HepG2 (cell line): ENCODE data around the gene INTS7. TPM values are rescaled to one million over a fixed set of nuclear protein-coding genes. Genes with fewer than 3 reads are reported as not detected.

Experiments
- AGO1 ChIP-seq: fragments of 200-400 bp; formaldehyde crosslinking; IDR thresholded peaks from 2 replicates; pipeline ENCODE4 v1.6.1; 2017; ENCODE audit warnings: mild to moderate bottlenecking, low read depth, low read length, moderate library complexity; ENCODE audit not compliant: poor library complexity, severe bottlenecking
- CENPT ChIP-seq: sonication (generic); formaldehyde crosslinking; IDR thresholded peaks from 2 replicates; pipeline ENCODE4 v1.8.0; 2022; ENCODE audit warnings: low read depth, mild to moderate bottlenecking, moderate library complexity, missing genetic modification reagents
- DMAP1 ChIP-seq: IDR thresholded peaks from 2 replicates; pipeline ENCODE4 v1.6.1; 2016
- FOXC1 ChIP-seq: sonication (generic); formaldehyde crosslinking; IDR thresholded peaks from 2 replicates; pipeline ENCODE4 v1.8.0; 2022; ENCODE audit warnings: mild to moderate bottlenecking, missing genetic modification reagents, borderline replicate concordance
- GATAD2A ChIP-seq: IDR thresholded peaks from 2 replicates; pipeline ENCODE4 v1.6.1; 2016
- MED8 ChIP-seq: sonication (generic); formaldehyde crosslinking; IDR thresholded peaks from 2 replicates; pipeline ENCODE4 v1.8.1; 2023; ENCODE audit warnings: mild to moderate bottlenecking, missing genetic modification reagents; ENCODE audit not compliant: insufficient replicate concordance
- MNT ChIP-seq: fragments of 450-650 bp; IDR thresholded peaks from 2 replicates; pipeline ENCODE4 v1.6.1; 2016
- MTF1 ChIP-seq: sonication (generic); formaldehyde crosslinking; IDR thresholded peaks from 2 replicates; pipeline ENCODE4 v1.5.0; 2020; ENCODE audit warnings: missing genetic modification reagents
- TGIF2 ChIP-seq: IDR thresholded peaks from 2 replicates; pipeline ENCODE4 v1.6.1; 2016; ENCODE audit warnings: control low read depth, missing compliant biosample characterization
- ZBTB49 ChIP-seq: sonication (generic); formaldehyde crosslinking; IDR thresholded peaks from 2 replicates; pipeline ENCODE4 v1.4.0; 2020; ENCODE audit warnings: missing genetic modification reagents, borderline replicate concordance
- ZFP36 ChIP-seq: fragments of 150-350 bp; IDR thresholded peaks from 2 replicates; pipeline ENCODE4 v1.6.1; 2018; ENCODE audit warnings: borderline replicate concordance, low read length, low read depth; ENCODE audit not compliant: partially characterized antibody
- ZMYM3 ChIP-seq: sonication (generic); formaldehyde crosslinking; IDR thresholded peaks from 2 replicates; pipeline ENCODE4 v1.5.1; 2020; ENCODE audit warnings: mild to moderate bottlenecking, missing genetic modification reagents
- ZNF260 ChIP-seq: sonication (generic); formaldehyde crosslinking; IDR thresholded peaks from 2 replicates; pipeline ENCODE4 v1.4.0; 2020; ENCODE audit warnings: missing genetic modification reagents, low read depth, mild to moderate bottlenecking, borderline replicate concordance
- ZNF547 ChIP-seq: sonication (generic); formaldehyde crosslinking; IDR thresholded peaks from 2 replicates; pipeline ENCODE4 v1.5.1; 2020; ENCODE audit warnings: mild to moderate bottlenecking, missing genetic modification reagents
- ZNF879 ChIP-seq: sonication (generic); formaldehyde crosslinking; IDR thresholded peaks from 2 replicates; pipeline ENCODE4 v1.8.1; 2023; ENCODE audit warnings: missing genetic modification reagents
- ZNF891 ChIP-seq: sonication (generic); formaldehyde crosslinking; IDR thresholded peaks from 2 replicates; pipeline ENCODE4 v1.5.0; 2020; ENCODE audit warnings: mild to moderate bottlenecking, missing genetic modification reagents
- polyA plus RNA-seq, 8 experiments: library from polyadenylated mRNA; depleted of rRNA in 3 of 8; stranded (reverse) in 7 of 8; unstranded in 1 of 8; fragments of >200 nt; fragmentation: Illumina TruSeq in 4 of 8; extraction: Trizol in 4 of 8; gene quantifications; 2 replicates each; pipeline versions ENCODE4 v1.2.1 to v1.2.3, GENCODE V29; 2011 to 2016; ENCODE audit warnings: low read depth in 4 of 8, missing spikeins in 1 of 8, mixed read lengths in 1 of 8; ENCODE audit not compliant: insufficient read depth in 1 of 8
- total RNA-seq, 5 experiments: library from RNA; depleted of rRNA; stranded (reverse); fragments of >200 nt; fragmentation: Illumina TruSeq; extraction: Trizol; gene quantifications; 2 replicates each; pipeline ENCODE4 v1.2.3, GENCODE V29; 2016; ENCODE audit warnings: low read depth in 1 of 5
- TF ChIP-seq, protein P1 (sequence below): sonication (generic); formaldehyde crosslinking; IDR thresholded peaks from 2 replicates; pipeline ENCODE4 v1.4.0; 2020; ENCODE audit warnings: low read depth, mild to moderate bottlenecking, missing genetic modification reagents
- TF ChIP-seq, protein P2 (sequence below): IDR thresholded peaks from 2 replicates; pipeline ENCODE4 v1.6.1; 2016; ENCODE audit warnings: mild to moderate bottlenecking, missing biosample characterization, missing genetic modification reagents
- TF ChIP-seq, protein P3 (sequence below): sonication (generic); formaldehyde crosslinking; IDR thresholded peaks from 2 replicates; pipeline ENCODE4 v1.8.1; 2023; ENCODE audit warnings: mild to moderate bottlenecking, missing genetic modification reagents
- TF ChIP-seq, protein P4 (sequence below): sonication (generic); formaldehyde crosslinking; IDR thresholded peaks from 2 replicates; pipeline ENCODE4 v1.5.0; 2020; ENCODE audit warnings: missing genetic modification reagents
- TF ChIP-seq, protein P5 (sequence below): sonication (generic); formaldehyde crosslinking; IDR thresholded peaks from 2 replicates; pipeline ENCODE4 v1.4.0; 2020; ENCODE audit warnings: mild to moderate bottlenecking, low read depth, missing genetic modification reagents

INTS7 gene
- total and polyA plus RNA-seq, 2 of the 13 experiments (the other 11 are each of a cell fraction or from before 2014, with no cell fraction given): 18.3 to 22.4 TPM

DNA sequence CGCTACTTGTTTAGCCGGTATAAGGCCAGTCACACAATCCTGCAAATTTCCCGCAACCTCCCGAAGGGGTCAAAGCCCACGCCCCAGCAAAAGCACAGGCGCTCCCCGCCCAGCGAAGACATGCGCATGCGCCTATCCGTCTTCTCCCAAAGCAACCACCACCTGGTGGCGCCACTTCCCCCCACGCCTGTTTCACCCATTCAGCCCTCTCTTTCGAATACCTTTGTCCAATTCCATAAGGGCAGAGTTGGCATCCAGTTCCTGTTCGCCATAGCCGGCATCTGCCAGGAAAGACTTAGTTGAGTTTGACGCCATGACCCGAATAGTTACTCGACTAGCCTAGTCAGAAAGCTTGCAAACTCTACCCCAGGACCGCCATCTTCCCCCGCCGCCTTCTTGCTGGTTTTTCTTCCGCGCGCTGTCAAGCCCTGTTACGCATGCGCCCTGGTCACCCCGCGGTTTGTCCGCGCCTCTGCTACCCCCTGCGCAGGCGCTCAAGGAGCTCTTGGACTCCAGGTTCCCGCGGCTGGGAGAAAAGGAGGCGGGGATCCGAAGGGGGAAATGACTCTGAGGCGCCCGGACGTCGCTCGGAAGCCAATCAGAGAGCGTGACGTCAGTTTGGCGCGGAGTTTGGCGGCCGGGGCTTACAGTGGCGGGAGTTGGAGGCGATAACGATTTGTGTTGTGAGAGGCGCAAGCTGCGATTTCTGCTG is at the start of gene INTS7, which contains the start of gene DTL (continued):
- TF ChIP-seq MNT (peak; percentile 68), ZNF891 (CRISPR knock-in tag) (peak; percentile 79; the same call in 1 of the 2 replicates), MTF1 (CRISPR knock-in tag) (no peak), ZMYM3 (CRISPR knock-in tag) (no peak), TGIF2 (CRISPR knock-in tag) (no peak; the same call in none of the 2 replicates), ZNF879 (CRISPR knock-in tag) (0 out of 2 replicates have a peak, but pooled peaks have one; percentile 43), ZFP36 (no peak), MED8 (no peak), CENPT (CRISPR knock-in tag) (no peak), ZNF260 (CRISPR knock-in tag) (no peak), GATAD2A (CRISPR knock-in tag) (peak; percentile 44; the same call in 1 of the 2 replicates), DMAP1 (CRISPR knock-in tag) (peak; percentile 93), ZBTB49 (CRISPR knock-in tag) (no peak), AGO1 (peak; percentile 86), FOXC1 (CRISPR knock-in tag) (peak; percentile 53; the same call in 1 of the 2 replicates), ZNF547 (CRISPR knock-in tag) (0 out of 2 replicates have a peak, but pooled peaks have one; percentile 42)
- TF ChIP-seq, protein P1, sequence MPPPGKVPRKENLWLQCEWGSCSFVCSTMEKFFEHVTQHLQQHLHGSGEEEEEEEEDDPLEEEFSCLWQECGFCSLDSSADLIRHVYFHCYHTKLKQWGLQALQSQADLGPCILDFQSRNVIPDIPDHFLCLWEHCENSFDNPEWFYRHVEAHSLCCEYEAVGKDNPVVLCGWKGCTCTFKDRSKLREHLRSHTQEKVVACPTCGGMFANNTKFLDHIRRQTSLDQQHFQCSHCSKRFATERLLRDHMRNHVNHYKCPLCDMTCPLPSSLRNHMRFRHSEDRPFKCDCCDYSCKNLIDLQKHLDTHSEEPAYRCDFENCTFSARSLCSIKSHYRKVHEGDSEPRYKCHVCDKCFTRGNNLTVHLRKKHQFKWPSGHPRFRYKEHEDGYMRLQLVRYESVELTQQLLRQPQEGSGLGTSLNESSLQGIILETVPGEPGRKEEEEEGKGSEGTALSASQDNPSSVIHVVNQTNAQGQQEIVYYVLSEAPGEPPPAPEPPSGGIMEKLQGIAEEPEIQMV (CRISPR knock-in tag): peak; percentile 23; the same call in 1 of the 2 replicates
- TF ChIP-seq, protein P2, sequence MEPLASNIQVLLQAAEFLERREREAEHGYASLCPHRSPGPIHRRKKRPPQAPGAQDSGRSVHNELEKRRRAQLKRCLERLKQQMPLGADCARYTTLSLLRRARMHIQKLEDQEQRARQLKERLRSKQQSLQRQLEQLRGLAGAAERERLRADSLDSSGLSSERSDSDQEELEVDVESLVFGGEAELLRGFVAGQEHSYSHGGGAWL: 0 out of 2 replicates have a peak, but pooled peaks have one; percentile 51
- TF ChIP-seq, protein P3, sequence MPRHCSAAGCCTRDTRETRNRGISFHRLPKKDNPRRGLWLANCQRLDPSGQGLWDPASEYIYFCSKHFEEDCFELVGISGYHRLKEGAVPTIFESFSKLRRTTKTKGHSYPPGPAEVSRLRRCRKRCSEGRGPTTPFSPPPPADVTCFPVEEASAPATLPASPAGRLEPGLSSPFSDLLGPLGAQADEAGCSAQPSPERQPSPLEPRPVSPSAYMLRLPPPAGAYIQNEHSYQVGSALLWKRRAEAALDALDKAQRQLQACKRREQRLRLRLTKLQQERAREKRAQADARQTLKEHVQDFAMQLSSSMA (CRISPR knock-in tag): 0 out of 2 replicates have a peak, but pooled peaks have one; percentile 53
- TF ChIP-seq, protein P4, sequence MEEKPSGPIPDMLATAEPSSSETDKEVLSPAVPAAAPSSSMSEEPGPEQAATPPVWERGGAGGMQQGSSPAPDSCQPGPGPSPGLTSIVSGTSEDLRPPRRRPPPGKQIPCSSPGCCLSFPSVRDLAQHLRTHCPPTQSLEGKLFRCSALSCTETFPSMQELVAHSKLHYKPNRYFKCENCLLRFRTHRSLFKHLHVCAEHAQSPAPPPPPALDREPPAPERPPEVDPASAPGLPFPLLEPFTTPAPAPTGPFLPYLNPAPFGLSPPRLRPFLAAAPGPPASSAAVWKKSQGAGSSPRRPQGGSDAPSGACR (CRISPR knock-in tag): peak; percentile 70; the same call in 1 of the 2 replicates
- TF ChIP-seq, protein P5, sequence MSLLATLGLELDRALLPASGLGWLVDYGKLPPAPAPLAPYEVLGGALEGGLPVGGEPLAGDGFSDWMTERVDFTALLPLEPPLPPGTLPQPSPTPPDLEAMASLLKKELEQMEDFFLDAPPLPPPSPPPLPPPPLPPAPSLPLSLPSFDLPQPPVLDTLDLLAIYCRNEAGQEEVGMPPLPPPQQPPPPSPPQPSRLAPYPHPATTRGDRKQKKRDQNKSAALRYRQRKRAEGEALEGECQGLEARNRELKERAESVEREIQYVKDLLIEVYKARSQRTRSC: no peak; the same call in 1 of the 2 replicates
